ENCODE data around the gene KRTAP10-2.
"Not testable (repeated sequence)": the region's sequence is repeated elsewhere in the genome, so short reads cannot be mapped to it uniquely, and the experiment has no call there.

KRTAP10-2 gene

DNA sequence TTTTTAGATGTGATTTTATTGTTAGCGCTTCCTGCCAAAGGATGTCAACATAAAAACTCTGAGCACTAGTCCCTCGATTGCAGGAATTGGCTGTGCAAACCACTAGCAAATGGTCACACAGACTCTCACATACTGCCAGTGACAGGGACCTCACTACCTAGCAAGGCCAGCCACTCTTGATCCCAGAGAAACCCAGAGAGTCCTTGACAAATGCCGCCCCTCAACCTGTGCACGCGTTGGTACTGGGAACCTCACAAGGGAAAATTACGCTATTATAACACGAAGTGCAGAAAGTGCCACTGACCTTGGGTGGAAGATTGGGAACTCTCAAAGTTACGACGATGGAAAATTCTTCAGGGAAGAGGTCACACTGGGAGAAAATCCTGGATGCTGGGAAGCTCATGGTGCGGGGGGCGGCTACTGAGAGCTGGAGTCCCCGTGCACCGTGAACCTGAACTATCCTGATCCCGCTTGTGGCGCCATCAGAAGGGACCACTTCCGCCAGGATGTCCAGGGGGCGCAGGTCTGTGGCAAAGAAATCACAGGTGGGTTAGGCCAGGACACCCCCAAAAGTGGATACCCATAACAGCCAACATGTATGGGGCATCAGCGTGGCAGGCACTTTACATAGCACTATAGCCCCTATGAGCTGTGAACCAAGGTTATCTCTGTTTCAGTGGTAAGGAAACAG lies 16.3 kb upstream of the KRTAP10-2 start:
- DNase-seq (ENCODE audit: low spot score): no peak

DNA sequence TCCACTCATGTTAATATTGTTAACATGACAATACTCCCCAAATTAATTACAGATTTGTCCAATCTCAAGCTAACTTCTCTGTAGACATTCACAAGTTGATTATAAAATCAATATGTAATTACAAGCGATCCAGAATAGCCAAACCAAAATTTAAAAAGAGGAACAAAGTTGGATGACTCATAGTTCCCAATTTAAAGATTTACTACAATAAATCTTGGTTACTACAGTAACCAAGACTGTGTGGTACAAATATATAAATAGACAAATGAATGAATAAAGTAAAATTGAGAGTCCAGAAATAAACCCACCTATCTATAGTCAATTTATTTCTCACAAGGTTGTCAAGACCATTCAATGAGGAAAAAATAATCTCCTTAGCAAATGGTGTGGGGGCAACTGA lies 15.1 kb upstream of the KRTAP10-2 start:
- DNase-seq (ENCODE audit: low spot score): no peak

DNA sequence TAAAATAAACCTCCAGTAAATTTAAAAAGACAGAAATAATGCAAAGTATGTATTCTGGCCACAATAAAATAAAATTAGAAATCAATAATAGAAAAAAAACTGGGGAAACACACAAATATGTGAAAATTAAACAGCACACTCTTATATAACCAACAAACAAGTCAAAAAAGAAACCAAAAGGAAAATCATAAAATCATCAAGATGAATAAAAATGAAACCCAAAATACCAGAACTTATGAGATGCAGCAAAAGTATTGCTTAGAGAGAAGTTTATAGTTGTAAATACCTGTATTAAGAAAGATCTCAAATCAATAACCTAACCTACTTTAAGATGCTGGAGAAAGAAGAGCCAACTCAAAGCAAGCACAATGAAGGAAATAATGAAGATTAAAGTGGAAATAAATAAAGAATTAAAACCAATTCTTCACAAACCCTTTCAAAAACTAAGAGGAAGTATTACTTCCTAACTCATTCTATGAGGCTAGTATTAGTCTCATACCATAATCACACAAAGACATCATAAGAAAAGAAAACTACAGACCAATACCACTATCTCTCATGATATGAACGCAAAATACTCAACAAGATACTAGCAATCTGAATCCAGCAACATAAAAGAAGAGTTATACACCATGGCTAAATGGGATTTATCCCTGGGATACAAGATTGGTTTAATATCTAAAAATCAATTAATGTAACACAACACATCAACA lies 13.7 kb upstream of the KRTAP10-2 start:
- no peak for DNase-seq (ENCODE audit: low spot score)

GRCh38 chr21:44564099-44564498 lies 12.8 kb upstream of the KRTAP10-2 start:
- no peak for DNase-seq (ENCODE audit: low spot score)

GRCh38 chr21:44558695-44559094 lies 7.4 kb upstream of the KRTAP10-2 start, which contains the start of gene KRTAP10-3:
TSS of gene KRTAP10-3 (minus strand) at chr21:44558795. CDS start at chr21:44558715, 80 bp downstream.
- DNase-seq (ENCODE audit: low spot score): no peak

GRCh38 chr21:44558329-44558675 lies 7.0 kb upstream of the KRTAP10-2 start:
- not testable (repeated sequence) for DNase-seq (ENCODE audit: low spot score)

- DNase-seq (ENCODE audit: low spot score): no peak
Measured at GRCh38 chr21:44557491-44558328, 6.4 kb upstream of the KRTAP10-2 start.

DNA sequence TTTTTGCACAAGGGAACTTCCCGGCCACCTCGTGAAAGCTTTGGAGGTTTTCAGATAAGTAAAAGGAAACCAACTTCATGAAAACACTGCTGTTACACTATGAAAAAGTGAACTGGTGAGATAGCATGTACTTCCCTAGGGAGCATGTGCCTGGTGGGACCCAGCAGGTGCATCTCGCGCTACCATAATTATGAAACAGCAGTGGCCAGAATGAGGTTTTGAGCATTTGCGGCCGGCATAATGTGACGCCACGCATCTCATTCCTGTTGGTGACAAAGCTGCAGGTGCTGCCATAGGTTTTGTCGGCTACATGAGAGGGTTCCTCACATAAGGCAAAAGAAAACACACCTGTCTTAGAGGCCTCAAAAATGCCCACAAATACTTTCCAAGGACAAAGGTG lies 5.6 kb upstream of the KRTAP10-2 start:
- DNase-seq (ENCODE audit: low spot score): no peak

- no peak for DNase-seq (ENCODE audit: low spot score)
Measured at GRCh38 chr21:44555200-44555875, 4.0 kb upstream of the KRTAP10-2 start.

DNA sequence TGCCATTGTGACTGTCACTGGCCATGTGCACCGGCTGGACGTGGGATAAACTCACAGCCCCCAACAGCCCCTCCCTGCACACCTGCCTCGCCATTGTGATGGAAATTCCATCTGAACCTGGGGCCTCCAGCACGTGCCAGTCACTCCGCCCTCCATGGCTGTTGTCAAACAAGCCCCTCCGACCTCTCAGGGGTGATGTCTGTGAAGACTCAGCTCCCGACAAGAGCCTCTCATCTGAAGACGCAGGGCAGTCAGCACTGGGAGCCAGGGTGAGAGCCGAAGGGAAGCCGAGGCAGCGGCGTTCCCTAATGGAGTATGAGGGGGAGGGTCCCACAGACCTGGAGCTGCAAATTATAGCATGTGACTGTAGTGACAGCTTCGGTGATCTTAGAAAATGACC lies 1.4 kb upstream of the KRTAP10-2 start:
- DNase-seq (ENCODE audit: low spot score): no peak

DNA sequence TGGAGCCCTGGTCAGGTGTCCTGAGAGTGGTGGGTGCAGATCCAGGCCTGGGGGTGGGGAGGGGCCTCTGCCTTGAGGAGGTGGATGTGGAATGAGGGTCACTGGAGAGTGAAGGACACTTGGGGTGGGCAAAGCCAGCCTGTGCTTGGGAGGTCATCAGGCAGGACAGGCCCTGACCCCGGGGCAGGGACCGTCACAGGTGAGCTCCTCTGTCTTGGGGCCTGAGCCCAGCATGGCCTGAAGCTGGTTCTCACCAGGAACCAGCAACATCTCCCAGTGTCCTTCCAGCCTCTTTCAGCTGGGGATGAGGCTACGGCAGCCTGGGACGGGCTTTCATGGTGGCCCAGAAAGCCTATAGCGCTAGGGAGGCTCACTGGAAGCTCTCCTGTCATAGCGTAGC lies 831 bp upstream of the KRTAP10-2 start:
- no peak for DNase-seq (ENCODE audit: low spot score)

- no peak for DNase-seq (ENCODE audit: low spot score)
Measured at GRCh38 chr21:44550807-44551206, 498 bp downstream of the KRTAP10-2 start.

DNA sequence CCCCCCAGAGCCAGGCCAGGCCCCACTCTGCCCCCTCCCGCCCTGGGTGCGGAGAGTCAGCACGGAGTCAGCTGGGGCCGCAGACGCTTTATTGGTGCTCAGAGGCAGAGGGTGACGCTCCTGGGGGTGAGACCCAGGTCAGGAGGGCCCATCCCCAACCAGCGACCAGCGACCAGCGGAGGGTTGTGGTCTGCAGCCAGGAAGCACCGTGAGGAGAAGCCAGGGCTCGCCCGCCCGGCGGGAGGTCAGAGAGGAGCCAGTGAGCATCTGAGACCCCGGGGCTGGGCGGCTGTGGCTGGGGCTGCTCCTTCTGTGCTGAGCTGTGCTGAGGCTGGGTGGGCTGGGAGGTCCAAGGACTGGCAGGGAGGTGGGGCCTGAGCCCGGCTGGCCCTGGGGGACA lies 1.0 kb downstream of the KRTAP10-2 start:
- not testable (repeated sequence) for DNase-seq (ENCODE audit: low spot score)

- no peak for DNase-seq (ENCODE audit: low spot score)
Measured at GRCh38 chr21:44549525-44550211, 1.6 kb downstream of the KRTAP10-2 start.

GRCh38 chr21:44548922-44549321 lies 2.4 kb downstream of the KRTAP10-2 start:
- DNase-seq (ENCODE audit: low spot score): no peak

GRCh38 chr21:44548381-44548780 lies 2.9 kb downstream of the KRTAP10-2 start:
- no peak for DNase-seq (ENCODE audit: low spot score)

GRCh38 chr21:44547656-44548331 lies 3.5 kb downstream of the KRTAP10-2 start:
- DNase-seq (ENCODE audit: low spot score): no peak

DNA sequence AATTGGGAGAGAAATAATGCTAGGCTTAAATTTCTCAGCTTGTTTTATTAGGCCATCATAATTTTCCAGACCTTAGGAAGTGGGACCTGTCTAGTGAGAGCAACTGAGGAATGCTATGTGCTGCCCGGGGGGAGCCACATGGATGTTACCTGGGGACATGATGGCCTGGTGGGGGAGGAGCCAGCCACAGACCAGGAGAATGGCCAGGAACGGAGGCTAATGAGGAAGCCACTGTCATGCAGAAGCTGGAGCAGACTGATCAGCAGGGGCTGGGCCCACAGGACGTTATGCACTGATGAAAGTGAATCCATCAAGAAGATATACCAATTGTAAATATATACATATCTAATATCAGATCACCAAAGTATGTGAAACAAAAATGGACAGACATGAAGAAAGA lies 6.7 kb downstream of the KRTAP10-2 start:
- no peak for DNase-seq (ENCODE audit: low spot score)

DNA sequence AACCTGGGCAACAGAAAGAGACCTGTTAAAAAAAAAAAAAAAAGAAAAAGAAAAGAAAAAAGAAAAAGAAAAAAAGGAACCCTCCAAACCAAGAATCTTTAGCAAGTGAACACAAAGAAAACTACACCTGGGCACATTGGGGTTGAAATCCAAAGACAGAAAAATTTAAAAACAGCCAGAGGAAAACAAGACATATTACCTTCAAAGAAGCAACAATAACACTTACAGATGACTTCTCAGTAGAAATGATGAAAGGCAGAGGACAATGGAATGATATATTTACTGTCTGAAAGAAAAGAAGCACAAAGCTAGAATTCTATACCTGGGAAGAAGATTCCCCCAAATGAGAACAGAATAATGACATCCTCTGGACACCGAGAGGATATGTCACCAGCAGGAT lies 8.6 kb downstream of the KRTAP10-2 start:
- DNase-seq (ENCODE audit: low spot score): no peak

DNA sequence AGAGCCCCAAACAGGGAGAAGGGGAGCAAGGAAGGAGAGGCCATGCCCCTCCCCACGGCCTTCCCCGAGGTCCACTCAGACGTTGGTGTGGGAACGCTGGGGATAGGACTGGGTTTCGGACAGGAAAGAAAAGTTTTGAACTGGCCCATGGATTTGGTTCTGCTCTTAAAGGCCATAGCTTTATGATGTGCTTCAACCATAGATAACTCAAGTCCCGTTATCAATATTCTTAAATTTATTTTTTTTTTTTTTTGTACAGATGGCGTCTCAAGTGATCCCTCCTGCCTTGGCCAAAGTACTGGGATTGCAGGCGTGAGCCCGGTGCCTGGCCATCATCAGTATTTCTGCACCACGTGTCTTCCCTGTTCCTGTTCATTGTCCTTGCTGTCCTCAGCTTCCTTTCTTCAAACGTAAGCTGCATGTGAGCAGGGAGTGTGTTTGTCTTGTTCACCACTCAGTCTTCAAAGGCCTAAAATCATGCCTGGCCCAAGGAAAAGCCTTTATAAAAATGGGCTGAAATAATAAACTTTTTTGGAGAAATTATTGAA lies 10.5 kb downstream of the KRTAP10-2 start:
- no peak for DNase-seq (ENCODE audit: low spot score)

Data from LoVo (cell line).